Measurements from ENCODE around the gene CHD5.

The CHD5 gene

DNA sequence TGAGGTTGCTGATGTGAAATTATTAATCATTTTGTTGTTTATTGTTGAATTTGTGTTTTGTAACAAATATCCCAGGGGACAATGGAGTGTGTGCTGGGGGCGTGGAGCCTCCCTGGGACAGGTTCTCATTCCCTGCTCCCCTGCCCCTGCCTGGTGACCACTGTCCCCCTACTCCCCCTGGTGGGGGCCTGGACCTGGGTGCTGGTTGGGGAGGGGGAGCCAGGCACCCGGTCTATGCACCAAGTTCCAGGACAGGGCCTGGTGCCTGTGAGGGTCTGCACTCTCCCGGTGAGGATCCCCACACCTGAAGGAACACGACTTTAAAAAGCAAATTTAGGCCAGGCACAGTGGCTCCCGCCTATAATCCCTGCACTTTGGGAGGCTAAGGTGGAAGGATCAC, 42.4 kb downstream of the CHD5 start:
- in situ Hi-C loops (cut with HindIII; ENCODE audit: low sequenced_read_pairs) = no loop called here
- DNase-seq (ENCODE audit: low read depth, low spot score) = no peak
- TF ChIP-seq, protein P1, sequence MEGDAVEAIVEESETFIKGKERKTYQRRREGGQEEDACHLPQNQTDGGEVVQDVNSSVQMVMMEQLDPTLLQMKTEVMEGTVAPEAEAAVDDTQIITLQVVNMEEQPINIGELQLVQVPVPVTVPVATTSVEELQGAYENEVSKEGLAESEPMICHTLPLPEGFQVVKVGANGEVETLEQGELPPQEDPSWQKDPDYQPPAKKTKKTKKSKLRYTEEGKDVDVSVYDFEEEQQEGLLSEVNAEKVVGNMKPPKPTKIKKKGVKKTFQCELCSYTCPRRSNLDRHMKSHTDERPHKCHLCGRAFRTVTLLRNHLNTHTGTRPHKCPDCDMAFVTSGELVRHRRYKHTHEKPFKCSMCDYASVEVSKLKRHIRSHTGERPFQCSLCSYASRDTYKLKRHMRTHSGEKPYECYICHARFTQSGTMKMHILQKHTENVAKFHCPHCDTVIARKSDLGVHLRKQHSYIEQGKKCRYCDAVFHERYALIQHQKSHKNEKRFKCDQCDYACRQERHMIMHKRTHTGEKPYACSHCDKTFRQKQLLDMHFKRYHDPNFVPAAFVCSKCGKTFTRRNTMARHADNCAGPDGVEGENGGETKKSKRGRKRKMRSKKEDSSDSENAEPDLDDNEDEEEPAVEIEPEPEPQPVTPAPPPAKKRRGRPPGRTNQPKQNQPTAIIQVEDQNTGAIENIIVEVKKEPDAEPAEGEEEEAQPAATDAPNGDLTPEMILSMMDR (IDR thresholded peaks at IDR 0.05; ENCODE audit: low read depth, low read length) = no peak
- H3K4me3 ChIP-seq (ENCODE audit: low read depth, low read length) = no peak overlapping the region

DNA sequence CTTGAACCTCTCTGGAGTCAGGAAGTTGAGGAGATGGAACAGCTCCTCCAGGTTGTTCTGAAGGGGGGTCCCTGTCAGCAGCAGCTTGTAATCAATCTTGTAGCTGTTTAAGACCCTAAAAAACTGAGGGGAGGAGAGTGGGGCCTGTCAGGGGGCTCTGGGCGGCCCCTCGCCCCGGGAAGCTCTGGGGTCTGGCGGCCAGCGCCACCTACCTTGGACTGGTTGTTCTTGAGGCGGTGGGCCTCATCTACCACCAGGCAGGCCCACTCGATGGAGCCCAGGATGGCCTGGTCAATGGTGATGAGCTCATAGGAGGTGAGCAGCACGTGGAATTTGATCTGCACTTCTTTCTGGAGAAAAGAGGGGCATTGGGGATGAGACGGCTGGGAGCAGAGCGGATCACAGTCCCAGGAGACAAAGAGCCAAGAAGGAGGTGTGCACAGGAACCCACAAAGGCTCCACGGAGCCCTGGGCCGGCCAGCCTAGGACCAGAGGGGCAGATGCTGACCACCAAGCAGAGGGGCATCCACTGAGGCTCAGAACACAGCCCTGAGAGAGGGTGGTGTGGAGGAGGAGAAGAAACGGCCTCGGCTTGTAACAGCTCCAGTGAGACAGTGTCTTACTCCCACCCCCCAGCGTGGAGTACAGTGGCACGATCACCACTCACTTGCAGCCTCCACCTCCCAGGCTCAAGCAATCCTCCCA, 43.5 kb downstream of the CHD5 start:
- in situ Hi-C loops (cut with HindIII; ENCODE audit: low sequenced_read_pairs) = no loop called here
- DNase-seq (ENCODE audit: low read depth, low spot score) = no peak
- TF ChIP-seq, protein P1 (IDR thresholded peaks at IDR 0.05; ENCODE audit: low read depth, low read length) = no peak
- H3K4me3 ChIP-seq (ENCODE audit: low read depth, low read length) = no peak overlapping the region

DNA sequence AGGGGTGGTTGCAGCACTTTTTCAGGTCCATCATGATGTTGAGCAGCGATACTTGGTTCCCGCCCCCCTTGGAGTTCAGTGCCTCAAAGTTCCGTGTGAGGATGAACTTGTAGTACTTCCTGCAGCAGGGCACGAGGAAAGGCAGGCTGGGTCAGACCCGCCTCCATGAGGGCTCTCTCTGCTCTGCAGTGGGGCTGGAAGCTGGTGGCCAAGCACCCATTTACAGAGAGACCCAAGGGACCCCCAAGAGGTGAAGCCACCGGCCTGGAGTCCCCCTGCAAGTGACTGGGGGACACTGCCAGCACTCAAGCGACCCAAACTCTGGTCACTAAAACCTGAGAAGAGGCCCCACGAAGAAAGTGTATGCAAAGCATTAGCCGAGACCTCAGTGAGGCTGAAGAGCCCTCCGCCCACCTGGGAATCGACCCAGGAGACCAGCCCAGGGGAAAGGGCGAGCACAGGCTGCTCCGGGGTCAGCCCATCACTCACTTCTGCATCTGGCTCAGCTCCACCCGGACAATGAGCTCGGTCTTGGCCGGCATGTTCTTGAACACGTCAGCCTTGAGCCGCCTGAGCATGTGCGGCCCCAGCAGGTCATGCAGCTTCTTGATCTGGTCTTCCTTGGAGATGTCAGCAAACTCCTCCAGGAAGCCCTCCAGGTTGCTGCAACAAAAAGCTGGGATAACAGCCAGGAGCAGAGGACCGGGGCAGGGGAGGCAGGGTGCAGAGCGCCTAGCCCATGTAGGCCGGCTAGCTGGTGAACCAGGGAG, 45.2 kb downstream of the CHD5 start:
- in situ Hi-C loops (cut with HindIII; ENCODE audit: low sequenced_read_pairs) = no loop called here
- TF ChIP-seq, protein P1 (IDR thresholded peaks at IDR 0.05; ENCODE audit: low read depth, low read length) = no peak
- H3K4me3 ChIP-seq (ENCODE audit: low read depth, low read length) = no peak overlapping the region
- DNase-seq (ENCODE audit: low read depth, low spot score) = no peak

DNA sequence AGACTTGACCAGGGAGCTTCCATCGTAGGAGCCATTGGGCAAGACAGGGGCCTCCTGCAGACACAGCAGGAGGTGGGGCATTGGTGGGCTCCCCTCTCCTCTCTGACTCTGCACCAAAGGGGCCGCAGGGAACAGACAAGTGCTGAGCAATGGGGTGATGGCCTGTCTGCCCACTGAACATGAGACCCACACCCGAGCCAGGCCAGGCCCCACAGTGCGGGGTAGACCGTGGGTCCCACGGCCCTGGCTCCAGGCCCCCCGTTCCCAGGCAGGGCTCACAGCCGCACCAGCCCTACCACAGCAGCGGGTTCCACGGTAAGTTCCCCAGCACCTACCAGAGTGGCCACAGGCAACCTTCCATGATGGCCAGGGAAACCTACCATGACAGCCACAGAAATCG, 45.9 kb downstream of the CHD5 start:
- H3K4me3 ChIP-seq (ENCODE audit: low read depth, low read length) = no peak overlapping the region
- in situ Hi-C loops (cut with HindIII; ENCODE audit: low sequenced_read_pairs) = no loop called here
- no peak for DNase-seq (ENCODE audit: low read depth, low spot score)
- TF ChIP-seq, protein P1 (IDR thresholded peaks at IDR 0.05; ENCODE audit: low read depth, low read length) = no peak

DNA sequence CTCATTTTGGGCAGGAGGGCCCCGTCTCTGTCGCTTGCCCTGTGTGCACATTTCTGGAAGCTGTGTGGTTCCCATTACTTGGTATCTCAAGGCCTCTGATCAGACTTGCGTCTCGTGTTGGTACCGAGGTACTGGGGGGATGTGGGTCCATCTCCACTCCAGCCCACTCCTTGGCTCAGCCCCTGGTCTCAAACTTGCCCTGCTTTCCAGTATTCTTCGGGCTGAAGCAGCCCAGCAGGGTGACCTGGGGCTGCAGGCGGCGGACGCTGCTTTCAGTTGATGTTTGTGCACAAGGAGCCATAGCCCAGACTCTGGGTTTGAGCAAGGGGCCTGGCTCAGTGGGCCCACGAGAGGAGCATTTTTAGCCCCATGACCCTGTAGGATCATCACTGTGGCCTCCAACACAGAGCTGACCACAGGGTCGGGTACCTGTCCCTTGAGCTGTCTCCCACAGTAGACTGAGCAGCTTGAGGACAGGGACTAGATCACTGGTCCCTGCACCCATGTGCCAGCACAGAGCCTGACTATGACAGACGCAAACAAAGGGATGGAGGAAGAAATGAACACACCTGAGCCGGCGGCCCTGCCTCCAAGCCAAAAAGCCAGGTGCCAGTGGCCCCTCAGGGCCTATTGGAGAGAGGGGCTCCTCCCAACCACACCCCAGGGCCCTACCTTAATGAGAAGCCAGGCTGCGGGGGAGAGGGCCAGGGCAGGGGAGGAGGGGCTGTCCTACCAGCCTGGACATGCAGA, 46.8 kb downstream of the CHD5 start:
- H3K4me3 ChIP-seq (ENCODE audit: low read depth, low read length) = no peak overlapping the region
- TF ChIP-seq, protein P1 (IDR thresholded peaks at IDR 0.05; ENCODE audit: low read depth, low read length) = no peak
- DNase-seq (ENCODE audit: low read depth, low spot score) = no peak
- in situ Hi-C loops (cut with HindIII; ENCODE audit: low sequenced_read_pairs) = no loop called here

DNA sequence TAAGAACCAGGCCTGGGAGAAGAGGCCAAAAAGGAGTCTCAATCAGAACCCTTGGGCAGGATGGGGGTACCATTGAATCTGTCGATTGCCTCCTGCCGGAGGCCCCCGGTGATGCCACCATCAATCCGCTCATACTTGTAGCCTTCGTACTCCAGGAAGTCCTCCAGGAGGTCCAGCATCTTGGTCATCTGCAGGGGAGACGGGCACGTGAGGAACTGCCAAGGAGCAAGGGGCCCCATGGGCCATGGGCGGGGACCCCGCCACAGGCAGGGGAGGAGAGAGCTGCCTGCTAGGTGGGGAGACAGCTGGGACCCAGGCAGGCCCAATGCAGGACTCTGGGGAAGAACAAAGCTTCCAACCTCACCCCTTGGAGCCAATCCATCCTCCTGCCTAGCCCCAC, 48.6 kb downstream of the CHD5 start:
- no peak overlapping the region for H3K4me3 ChIP-seq (ENCODE audit: low read depth, low read length)
- TF ChIP-seq, protein P1 (IDR thresholded peaks at IDR 0.05; ENCODE audit: low read depth, low read length) = no peak
- in situ Hi-C loops (cut with HindIII; ENCODE audit: low sequenced_read_pairs) = no loop called here
- DNase-seq (ENCODE audit: low read depth, low spot score) = no peak

All from astrocyte of the spinal cord (primary cell).